ENCODE measurements around the gene HMCES. TPM values are rescaled to one million over a fixed set of nuclear protein-coding genes. Genes with fewer than 3 reads are reported as not detected.
A peak's percentile ranks its signal among the peaks of the same experiment; 100 is the strongest.

HMCES gene
- total RNA-seq, 2 experiments from 2014 or later: 54.5 to 57.8 TPM

GRCh38 chr3:129281726-129282125 is 3.1 kb downstream of the HMCES start:
- Mint-ChIP-seq H3K36me3 (ENCODE audit: low read depth) (peaks cover 46% of the 10 kb centered on the region), H3K4me1 (ENCODE audit: low read depth) (peaks cover 58% of the 10 kb centered on the region), H3K9me3 (no peaks in the 10 kb centered on the region), H3K27ac (peak overlapping the region; percentile 83), H3K27me3 (no peaks in the 10 kb centered on the region), H3K4me3 (peak overlapping the region; percentile 7)
- intact Hi-C loops (cut with micrococcal nuclease): no loop called here
- CTCF ChIA-PET: no interaction called here
- ATAC-seq (no peak), DNase-seq (peak; percentile 25)
- TF ChIP-seq, protein P1, sequence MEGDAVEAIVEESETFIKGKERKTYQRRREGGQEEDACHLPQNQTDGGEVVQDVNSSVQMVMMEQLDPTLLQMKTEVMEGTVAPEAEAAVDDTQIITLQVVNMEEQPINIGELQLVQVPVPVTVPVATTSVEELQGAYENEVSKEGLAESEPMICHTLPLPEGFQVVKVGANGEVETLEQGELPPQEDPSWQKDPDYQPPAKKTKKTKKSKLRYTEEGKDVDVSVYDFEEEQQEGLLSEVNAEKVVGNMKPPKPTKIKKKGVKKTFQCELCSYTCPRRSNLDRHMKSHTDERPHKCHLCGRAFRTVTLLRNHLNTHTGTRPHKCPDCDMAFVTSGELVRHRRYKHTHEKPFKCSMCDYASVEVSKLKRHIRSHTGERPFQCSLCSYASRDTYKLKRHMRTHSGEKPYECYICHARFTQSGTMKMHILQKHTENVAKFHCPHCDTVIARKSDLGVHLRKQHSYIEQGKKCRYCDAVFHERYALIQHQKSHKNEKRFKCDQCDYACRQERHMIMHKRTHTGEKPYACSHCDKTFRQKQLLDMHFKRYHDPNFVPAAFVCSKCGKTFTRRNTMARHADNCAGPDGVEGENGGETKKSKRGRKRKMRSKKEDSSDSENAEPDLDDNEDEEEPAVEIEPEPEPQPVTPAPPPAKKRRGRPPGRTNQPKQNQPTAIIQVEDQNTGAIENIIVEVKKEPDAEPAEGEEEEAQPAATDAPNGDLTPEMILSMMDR (IDR thresholded peaks at IDR 0.05): no peak
- POLR2A ChIA-PET: interaction anchor here (7.8 kb wide), 1 partner anchor 32 kb away, joined by 108 read pairs; a partner anchor contains a TSS

- TF ChIP-seq, protein P1 (IDR thresholded peaks at IDR 0.05): no peak
- Mint-ChIP-seq H3K4me1 (ENCODE audit: low read depth) (peaks cover 51% of the 10 kb centered on the region), H3K9me3 (no peaks in the 10 kb centered on the region), H3K4me3 (peak overlapping the region; percentile 40), H3K27ac (peak overlapping the region; percentile 83), H3K27me3 (no peaks in the 10 kb centered on the region), H3K36me3 (ENCODE audit: low read depth) (peaks cover 39% of the 10 kb centered on the region)
- POLR2A ChIA-PET: interaction anchor here (0.6 to 7.8 kb wide), 6 partner anchors 10 to 163 kb away, joined by 3 to 108 read pairs (median 4); a partner anchor contains a TSS
- CTCF ChIA-PET: interaction anchor here (0.9 to 1.4 kb wide), 4 partner anchors 20 to 313 kb away, joined by 3 to 10 read pairs (median 4); a partner anchor contains a TSS
- peak; percentile 56 for DNase-seq
- intact Hi-C loops (cut with micrococcal nuclease): no loop called here
- peak; percentile 40 for ATAC-seq
Observed at GRCh38 chr3:129282727-129283327, 4.2 kb downstream of the HMCES start.

- TF ChIP-seq, protein P1 (IDR thresholded peaks at IDR 0.05): no peak
- Mint-ChIP-seq H3K27ac (no peak overlapping the region), H3K9me3 (no peaks in the 10 kb centered on the region), H3K4me3 (no peak overlapping the region), H3K4me1 (ENCODE audit: low read depth) (peaks cover 43% of the 10 kb centered on the region), H3K27me3 (no peaks in the 10 kb centered on the region), H3K36me3 (ENCODE audit: low read depth) (peaks cover 32% of the 10 kb centered on the region)
- ATAC-seq (no peak), DNase-seq (no peak)
- intact Hi-C loops (cut with micrococcal nuclease): no loop called here
- POLR2A ChIA-PET: interaction anchor here (2.1 kb wide), 1 partner anchor 30 kb away, joined by 6 read pairs; a partner anchor contains a TSS
- CTCF ChIA-PET: no interaction called here
Observed at GRCh38 chr3:129286081-129286480, 7.4 kb downstream of the HMCES start.

DNA sequence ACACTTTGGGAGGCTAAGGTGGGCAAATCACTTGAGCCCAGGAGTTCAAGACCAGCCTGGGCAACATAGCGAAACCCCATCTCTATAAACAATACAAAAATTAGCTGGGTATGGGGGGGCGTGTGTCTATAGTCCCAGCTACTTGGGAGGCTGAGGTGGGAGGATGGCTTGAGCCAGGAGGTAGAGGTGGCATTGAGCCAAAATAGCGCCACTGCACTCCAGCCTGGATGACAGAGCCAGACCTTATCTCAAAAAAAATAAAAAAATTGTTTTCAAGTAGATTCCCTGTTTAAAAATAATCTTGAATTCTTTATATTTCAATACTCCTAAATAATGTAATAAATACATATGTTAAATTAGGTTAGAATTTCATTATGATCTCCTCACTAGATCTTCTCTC is 9.8 kb downstream of the HMCES start:
- ATAC-seq: no peak
- TF ChIP-seq, protein P1 (IDR thresholded peaks at IDR 0.05): no peak
- Mint-ChIP-seq H3K4me1 (ENCODE audit: low read depth) (peaks cover 27% of the 10 kb centered on the region), H3K4me3 (no peak overlapping the region), H3K9me3 (no peaks in the 10 kb centered on the region), H3K27ac (no peak overlapping the region), H3K36me3 (ENCODE audit: low read depth) (peaks cover 28% of the 10 kb centered on the region), H3K27me3 (no peaks in the 10 kb centered on the region)
- POLR2A ChIA-PET: interaction anchor here (0.7 to 1.8 kb wide), 2 partner anchors 25 to 28 kb away, joined by 3 to 6 read pairs; a partner anchor contains a TSS
- intact Hi-C loops (cut with micrococcal nuclease): no loop called here
- CTCF ChIA-PET: interaction anchor here (0.7 kb wide), 1 partner anchor 28 kb away, joined by 3 read pairs; a partner anchor contains a TSS
- no peak for DNase-seq

DNA sequence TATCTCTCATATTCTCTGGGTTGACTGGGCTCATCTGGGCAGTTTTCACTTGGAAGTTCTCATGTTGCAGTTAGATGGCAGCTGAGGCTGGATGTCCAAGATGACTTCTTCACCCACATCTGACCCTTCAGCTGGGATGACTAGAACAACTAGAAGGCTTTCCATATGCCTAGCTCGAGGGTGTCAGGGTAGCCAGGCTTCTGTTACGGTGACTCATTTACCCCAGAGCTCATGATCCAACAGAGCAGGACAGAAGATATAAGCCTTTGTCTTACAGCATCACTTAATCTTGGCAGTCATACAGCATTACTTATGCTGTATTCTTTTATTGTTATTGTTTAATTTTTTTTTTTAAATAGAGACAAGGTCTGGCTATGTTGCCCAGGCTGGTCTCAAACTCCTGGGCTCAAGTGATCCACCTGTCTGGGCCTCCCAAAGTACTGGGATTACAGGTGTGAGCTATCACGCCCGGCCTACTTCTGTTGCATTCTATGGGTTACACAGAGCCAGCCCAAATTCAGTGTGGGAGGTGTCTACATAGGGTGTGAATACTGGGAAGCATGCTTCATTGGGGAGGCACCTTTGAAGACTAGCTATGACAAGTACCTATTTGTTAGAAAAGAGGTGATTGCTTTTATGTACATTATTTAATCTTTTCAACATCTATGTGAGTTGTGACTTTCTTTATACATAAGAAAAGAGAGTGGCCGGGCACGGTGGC is 10.7 kb downstream of the HMCES start:
- Mint-ChIP-seq H3K27ac (peak overlapping the region; percentile 19), H3K27me3 (no peaks in the 10 kb centered on the region), H3K4me1 (ENCODE audit: low read depth) (peaks cover 20% of the 10 kb centered on the region), H3K4me3 (no peak overlapping the region), H3K36me3 (ENCODE audit: low read depth) (peaks cover 27% of the 10 kb centered on the region), H3K9me3 (no peaks in the 10 kb centered on the region)
- DNase-seq: no peak
- CTCF ChIA-PET: interaction anchor here (0.7 kb wide), 1 partner anchor 27 kb away, joined by 3 read pairs; a partner anchor contains a TSS
- POLR2A ChIA-PET: no interaction called here
- intact Hi-C loops (cut with micrococcal nuclease): no loop called here
- peak; percentile 51 for ATAC-seq
- TF ChIP-seq, protein P1 (IDR thresholded peaks at IDR 0.05): no peak
